ENCODE results near the gene AMY2B. TPM values are rescaled to one million over a fixed set of nuclear protein-coding genes. Genes with fewer than 3 reads are reported as not detected.
"Not testable (repeated sequence)": the region's sequence is repeated elsewhere in the genome, so short reads cannot be mapped to it uniquely, and the experiment has no call there.

AMY2B gene
- total RNA-seq, 1 donor from 2014 or later: 3.9 TPM

- Histone ChIP-seq H3K27me3 (ENCODE audit: control insufficient read depth, insufficient read depth, low read length) (no peaks in the 10 kb centered on the region), H3K36me3 (ENCODE audit: control insufficient read depth, insufficient read depth, low read length) (peaks cover 3% of the 10 kb centered on the region), H3K4me3 (ENCODE audit: low read depth, low read length) (no peak overlapping the region)
- FAIRE-seq: no peak
- no peak for TF ChIP-seq CTCF (IDR thresholded peaks at IDR 0.05; ENCODE audit: insufficient read depth, low read length, severe bottlenecking)
- no peak for DNase-seq (ENCODE audit: low read depth)
Observed at GRCh38 chr1:103538226-103538625, 33.2 kb upstream of the AMY2B start.

DNA sequence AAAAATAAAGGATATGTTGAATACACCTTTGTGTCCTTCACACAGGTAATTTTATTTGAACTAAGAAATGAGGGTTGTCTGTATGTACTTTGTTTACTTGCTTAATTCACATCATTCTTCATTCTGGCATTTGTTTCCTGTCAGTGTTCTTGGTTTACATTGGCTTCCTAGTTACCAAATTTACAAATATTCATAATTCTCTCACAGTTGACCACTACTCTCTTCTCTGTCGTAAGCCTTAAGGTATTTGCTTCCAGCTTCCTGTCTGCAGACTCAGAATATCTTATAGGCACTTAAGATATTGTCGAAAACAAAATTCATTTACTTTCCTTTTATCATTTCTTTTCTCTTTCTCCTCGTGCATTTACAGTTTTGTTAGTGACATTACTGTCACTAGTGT is 30.0 kb upstream of the AMY2B start:
- TF ChIP-seq CTCF (IDR thresholded peaks at IDR 0.05; ENCODE audit: insufficient read depth, low read length, severe bottlenecking): no peak
- no peak for DNase-seq (ENCODE audit: low read depth)
- FAIRE-seq: no peak

DNA sequence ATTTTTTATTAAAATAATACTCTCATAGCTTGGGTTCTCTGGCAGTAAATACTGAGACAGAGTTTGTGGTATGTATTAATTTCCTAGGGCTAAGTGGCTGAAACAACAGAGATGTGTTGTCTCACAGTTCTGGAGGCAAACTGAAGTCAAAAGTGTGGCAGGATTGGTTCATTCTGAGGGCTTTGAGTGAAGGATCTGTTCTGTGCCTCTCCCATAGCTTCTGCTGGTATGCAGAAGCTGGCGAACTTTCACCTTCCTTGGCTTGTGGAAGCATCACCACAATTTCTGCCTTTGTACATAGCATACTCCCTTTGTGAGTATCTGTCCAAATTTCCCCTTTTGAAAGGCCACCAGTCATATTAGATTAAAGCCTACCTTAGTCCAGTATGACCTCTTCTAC is 24.9 kb upstream of the AMY2B start:
- no peak for FAIRE-seq

More for the DNA sequence above, 30.0 kb upstream of the AMY2B start:
- Histone ChIP-seq H3K36me3 (ENCODE audit: control insufficient read depth, insufficient read depth, low read length) (peaks cover 4% of the 10 kb centered on the region), H3K4me3 (ENCODE audit: low read depth, low read length) (no peak overlapping the region), H3K27me3 (ENCODE audit: control insufficient read depth, insufficient read depth, low read length) (no peaks in the 10 kb centered on the region)

GRCh38 chr1:103547840-103548239 is 23.5 kb upstream of the AMY2B start:
- no peaks in the 10 kb centered on the region for H3K27me3 ChIP-seq (ENCODE audit: control insufficient read depth, insufficient read depth, low read length)
- H3K4me3 ChIP-seq (ENCODE audit: low read depth, low read length): no peak overlapping the region
- H3K36me3 ChIP-seq (ENCODE audit: control insufficient read depth, insufficient read depth, low read length): peaks cover 6% of the 10 kb centered on the region
- no peak for TF ChIP-seq CTCF (IDR thresholded peaks at IDR 0.05; ENCODE audit: insufficient read depth, low read length, severe bottlenecking)
- no peak for FAIRE-seq
- no peak for DNase-seq (ENCODE audit: low read depth)

More for the DNA sequence above, 24.9 kb upstream of the AMY2B start:
- H3K4me3 ChIP-seq (ENCODE audit: low read depth, low read length): no peak overlapping the region
- H3K36me3 ChIP-seq (ENCODE audit: control insufficient read depth, insufficient read depth, low read length): peaks cover 6% of the 10 kb centered on the region
- no peak for DNase-seq (ENCODE audit: low read depth)
- H3K27me3 ChIP-seq (ENCODE audit: control insufficient read depth, insufficient read depth, low read length): no peaks in the 10 kb centered on the region
- no peak for TF ChIP-seq CTCF (IDR thresholded peaks at IDR 0.05; ENCODE audit: insufficient read depth, low read length, severe bottlenecking)

GRCh38 chr1:103560427-103560826 is 11.0 kb upstream of the AMY2B start:
- DNase-seq (ENCODE audit: low read depth): no peak

GRCh38 chr1:103561124-103561523 is 10.3 kb upstream of the AMY2B start:
- not testable (repeated sequence) for H3K4me3 ChIP-seq (ENCODE audit: low read depth, low read length); FAIRE-seq; DNase-seq (ENCODE audit: low read depth); H3K27me3 ChIP-seq (ENCODE audit: control insufficient read depth, insufficient read depth, low read length); H3K36me3 ChIP-seq (ENCODE audit: control insufficient read depth, insufficient read depth, low read length)

More at GRCh38 chr1:103560427-103560826, 11.0 kb upstream of the AMY2B start:
- no peak for TF ChIP-seq CTCF (IDR thresholded peaks at IDR 0.05; ENCODE audit: insufficient read depth, low read length, severe bottlenecking)
- no peak for FAIRE-seq
- Histone ChIP-seq H3K36me3 (ENCODE audit: control insufficient read depth, insufficient read depth, low read length) (no peaks in the 10 kb centered on the region), H3K4me3 (ENCODE audit: low read depth, low read length) (no peak overlapping the region), H3K27me3 (ENCODE audit: control insufficient read depth, insufficient read depth, low read length) (no peaks in the 10 kb centered on the region)
